ENCODE measurements around the gene LRRC53. TPM values are rescaled to one million over a fixed set of nuclear protein-coding genes. Genes with fewer than 3 reads are reported as not detected.

Gene LRRC53, protein sequence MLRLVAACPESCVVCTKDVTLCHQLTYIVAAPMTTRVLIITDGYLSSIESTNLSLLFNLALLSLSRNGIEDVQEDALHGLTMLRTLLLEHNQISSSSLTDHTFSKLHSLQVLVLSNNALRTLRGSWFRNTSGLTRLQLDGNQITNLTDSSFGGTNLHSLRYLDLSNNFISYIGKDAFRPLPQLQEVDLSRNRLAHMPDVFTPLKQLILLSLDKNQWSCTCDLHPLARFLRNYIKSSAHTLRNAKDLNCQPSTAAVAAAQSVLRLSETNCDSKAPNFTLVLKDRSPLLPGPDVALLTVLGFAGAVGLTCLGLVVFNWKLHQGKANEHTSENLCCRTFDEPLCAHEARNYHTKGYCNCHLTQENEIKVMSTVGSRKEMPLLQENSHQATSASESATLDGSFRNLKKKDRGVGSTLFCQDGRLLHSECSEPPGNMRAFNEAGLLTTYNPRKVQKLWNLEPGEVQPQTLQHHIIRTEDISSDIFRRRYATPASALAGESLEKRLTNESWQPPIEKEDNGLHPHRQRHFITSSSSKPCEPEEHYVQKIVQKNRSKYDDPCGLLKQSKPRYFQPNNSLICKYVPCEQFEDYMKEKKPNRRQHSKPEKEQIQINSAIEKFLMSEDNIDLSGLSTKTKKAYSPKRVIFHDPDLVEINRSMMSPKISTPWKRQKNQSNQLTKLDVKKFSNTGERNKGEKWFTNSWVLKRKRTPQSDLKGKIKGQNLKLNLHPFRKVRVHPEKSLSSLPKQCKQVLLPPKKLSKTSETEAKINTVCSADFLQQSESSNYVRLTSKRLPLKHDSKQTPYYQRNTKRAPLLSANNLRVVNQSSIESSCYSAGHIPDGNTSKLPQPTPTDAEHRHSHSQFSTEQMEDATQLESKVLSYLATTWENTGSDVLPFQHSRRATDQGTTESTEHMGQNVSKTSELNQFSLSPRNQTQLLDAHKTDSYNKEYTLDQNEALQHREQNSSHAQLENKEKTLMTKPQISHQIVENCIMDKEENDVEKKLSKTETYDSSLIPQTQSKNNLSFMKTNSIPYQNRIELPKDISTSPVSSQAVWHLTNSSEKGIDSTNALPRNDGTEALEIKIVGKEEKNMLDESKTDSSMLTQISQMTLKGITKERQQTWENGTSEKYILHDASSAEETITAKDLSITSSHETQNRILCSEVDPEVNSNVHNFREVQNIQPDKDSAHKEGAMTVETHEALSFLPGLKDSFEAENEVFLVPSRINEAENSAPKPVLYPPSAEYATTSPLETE
- total RNA-seq (0.09 and 0.14 TPM in 2 replicates), polyA plus RNA-seq (0.16 TPM in 1 of 2 replicates, not detected in the other)

DNA sequence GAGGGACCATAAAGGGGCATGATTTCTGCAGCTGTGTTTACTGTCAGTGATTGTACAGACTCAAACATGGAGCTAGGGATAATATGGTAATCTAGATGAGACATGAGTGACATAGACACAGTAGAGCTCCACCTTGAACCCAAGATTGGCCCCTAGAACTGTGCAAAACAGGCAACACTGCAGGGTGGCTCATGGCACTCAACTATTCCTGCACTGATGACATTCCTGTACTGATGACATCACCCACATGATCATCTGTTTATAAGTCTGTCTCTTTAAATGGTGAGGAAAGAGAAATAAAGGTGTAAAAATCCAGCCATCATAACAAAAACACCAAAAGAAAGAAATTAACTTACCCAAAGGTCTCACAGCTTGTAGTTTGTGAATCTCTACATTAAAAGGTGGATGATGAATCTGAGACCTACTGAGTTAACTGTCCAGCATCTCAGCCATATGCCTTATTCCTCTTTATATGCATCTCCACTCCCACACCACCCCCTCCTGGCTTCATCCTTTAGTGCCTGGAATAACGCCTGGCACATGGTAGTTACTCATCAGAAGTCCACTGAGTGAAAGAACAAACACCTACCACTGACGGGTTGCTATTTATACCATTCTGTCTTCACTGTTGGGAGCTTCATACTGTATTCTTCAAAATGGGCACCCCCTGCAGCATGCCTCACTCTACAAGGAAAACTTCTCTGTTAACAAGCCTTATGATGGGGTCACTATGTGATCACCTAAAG lies at the start of gene LRRC53:
TSS of gene LRRC53 (minus strand) at position 442 of the 746 bp plus-strand sequence. CDS start 29,262 bp downstream, outside the sequence.
- Histone ChIP-seq H3K27ac (no peak within 1 kb of the TSS), H3K36me3 (no peaks in the 10 kb centered on the region), H3K9me3 (ENCODE audit: low read depth) (no peaks in the 10 kb centered on the region), H3K4me3 (no peak within 1 kb of the TSS), H3K4me1 (ENCODE audit: low read depth) (no peaks in the 10 kb centered on the region), H3K27me3 (no peaks in the 10 kb centered on the region)
- TF ChIP-seq, protein P1, sequence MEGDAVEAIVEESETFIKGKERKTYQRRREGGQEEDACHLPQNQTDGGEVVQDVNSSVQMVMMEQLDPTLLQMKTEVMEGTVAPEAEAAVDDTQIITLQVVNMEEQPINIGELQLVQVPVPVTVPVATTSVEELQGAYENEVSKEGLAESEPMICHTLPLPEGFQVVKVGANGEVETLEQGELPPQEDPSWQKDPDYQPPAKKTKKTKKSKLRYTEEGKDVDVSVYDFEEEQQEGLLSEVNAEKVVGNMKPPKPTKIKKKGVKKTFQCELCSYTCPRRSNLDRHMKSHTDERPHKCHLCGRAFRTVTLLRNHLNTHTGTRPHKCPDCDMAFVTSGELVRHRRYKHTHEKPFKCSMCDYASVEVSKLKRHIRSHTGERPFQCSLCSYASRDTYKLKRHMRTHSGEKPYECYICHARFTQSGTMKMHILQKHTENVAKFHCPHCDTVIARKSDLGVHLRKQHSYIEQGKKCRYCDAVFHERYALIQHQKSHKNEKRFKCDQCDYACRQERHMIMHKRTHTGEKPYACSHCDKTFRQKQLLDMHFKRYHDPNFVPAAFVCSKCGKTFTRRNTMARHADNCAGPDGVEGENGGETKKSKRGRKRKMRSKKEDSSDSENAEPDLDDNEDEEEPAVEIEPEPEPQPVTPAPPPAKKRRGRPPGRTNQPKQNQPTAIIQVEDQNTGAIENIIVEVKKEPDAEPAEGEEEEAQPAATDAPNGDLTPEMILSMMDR (IDR thresholded peaks at IDR 0.05; ENCODE audit: low read depth, low read length), result no peak
- no peak for DNase-seq (ENCODE audit: low read depth in 1 of 2, low spot score in 1 of 2)

DNA sequence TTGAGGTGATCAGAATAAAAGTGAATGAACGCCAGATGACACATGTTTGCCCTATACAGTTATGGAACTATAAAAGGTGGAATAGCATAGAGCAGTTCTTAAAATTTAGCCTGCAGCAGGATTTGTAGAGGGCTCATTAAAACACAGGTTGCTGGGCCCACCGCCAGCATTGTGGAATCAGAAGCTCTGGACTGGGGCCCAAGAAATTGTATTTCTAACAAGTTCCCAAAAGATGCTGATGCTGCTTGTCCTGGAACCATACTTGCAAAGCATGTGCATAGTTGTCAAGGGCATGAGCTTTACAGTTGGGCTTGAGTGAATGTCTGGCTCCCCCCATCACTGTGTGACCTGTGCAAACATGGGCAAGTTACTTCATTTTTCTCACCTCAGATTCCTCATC lies 37.5 kb upstream of the LRRC53 start:
- Histone ChIP-seq H3K4me1 (ENCODE audit: low read depth) (no peaks in the 10 kb centered on the region), H3K4me3 (no peak overlapping the region), H3K9me3 (ENCODE audit: low read depth) (no peaks in the 10 kb centered on the region), H3K27ac (no peak overlapping the region), H3K36me3 (no peaks in the 10 kb centered on the region), H3K27me3 (no peaks in the 10 kb centered on the region)
- DNase-seq (ENCODE audit: low read depth in 1 of 2, low spot score in 1 of 2), result no peak
- TF ChIP-seq, protein P1 (IDR thresholded peaks at IDR 0.05; ENCODE audit: low read depth, low read length), result no peak

DNA sequence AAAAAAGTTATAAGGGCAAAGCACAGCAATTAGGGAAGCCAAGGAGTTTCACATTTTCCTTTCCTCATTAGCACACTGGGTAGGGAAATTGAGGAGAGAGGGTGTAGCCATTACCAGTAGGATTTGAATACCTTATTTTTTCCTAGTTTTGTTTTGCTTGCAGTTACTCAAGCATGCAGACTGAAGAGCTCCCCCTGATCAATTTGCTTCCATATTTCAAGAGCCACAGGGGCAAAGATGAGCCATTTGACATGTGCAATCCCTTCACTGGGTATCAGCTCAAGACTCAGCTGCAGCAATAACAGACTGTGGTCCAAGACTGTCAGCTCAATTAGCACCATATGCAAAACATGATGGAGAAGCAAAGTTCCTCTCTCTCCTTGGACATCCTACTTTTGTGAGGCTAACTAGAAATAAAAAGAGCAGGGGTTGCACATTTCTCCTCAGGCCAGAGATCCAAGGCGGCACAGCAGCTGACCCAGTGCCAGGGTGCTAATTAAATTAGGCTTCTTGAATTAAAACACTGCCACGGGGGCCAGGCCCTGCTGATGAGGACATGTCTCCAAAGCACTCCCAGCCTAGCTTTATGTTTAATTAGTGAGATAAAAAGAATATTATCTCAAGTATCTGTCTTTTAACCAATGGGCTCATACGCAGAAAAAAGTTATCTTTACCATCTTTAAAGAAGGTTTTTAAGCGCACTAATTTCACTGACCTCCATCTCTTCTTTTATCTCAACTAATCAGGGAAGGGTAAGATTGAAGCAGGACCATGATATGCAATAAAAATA lies 36.7 kb upstream of the LRRC53 start:
- H3K4me1 ChIP-seq (ENCODE audit: low read depth), result no peaks in the 10 kb centered on the region
- TF ChIP-seq, protein P1 (IDR thresholded peaks at IDR 0.05; ENCODE audit: low read depth, low read length), result no peak
- no peak overlapping the region for H3K27ac ChIP-seq
- no peak overlapping the region for H3K4me3 ChIP-seq
- H3K27me3 ChIP-seq, result no peaks in the 10 kb centered on the region
- H3K36me3 ChIP-seq, result no peaks in the 10 kb centered on the region
- no peak for DNase-seq (ENCODE audit: low read depth in 1 of 2, low spot score in 1 of 2)
- H3K9me3 ChIP-seq (ENCODE audit: low read depth), result no peaks in the 10 kb centered on the region

DNA sequence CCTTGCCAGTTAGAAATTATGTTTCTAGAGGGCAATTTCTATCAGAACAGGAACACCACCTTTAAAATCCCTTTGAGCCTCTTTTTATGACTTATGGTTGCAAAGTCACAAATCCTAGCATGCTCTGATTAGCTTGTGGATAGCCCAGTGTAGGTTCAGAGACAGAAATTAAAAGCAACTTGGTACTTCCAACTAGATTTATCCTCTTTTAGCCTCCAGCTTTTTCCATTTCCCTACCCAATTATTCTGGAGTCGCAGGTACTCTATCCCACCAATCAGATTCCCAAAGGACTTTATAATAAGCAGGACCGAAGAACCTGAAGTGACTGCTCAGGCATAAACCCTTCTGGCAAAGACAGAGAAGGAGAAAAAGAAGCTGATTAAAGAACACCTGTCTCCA lies 33.4 kb upstream of the LRRC53 start:
- Histone ChIP-seq H3K9me3 (ENCODE audit: low read depth) (no peaks in the 10 kb centered on the region), H3K4me3 (no peak overlapping the region), H3K27ac (no peak overlapping the region), H3K4me1 (ENCODE audit: low read depth) (no peaks in the 10 kb centered on the region), H3K27me3 (no peaks in the 10 kb centered on the region), H3K36me3 (no peaks in the 10 kb centered on the region)
- TF ChIP-seq, protein P1 (IDR thresholded peaks at IDR 0.05; ENCODE audit: low read depth, low read length), result no peak
- DNase-seq (ENCODE audit: low read depth in 1 of 2, low spot score in 1 of 2), result no peak

Data from cardiac muscle cell (in vitro differentiated cells and primary cell).